ENCODE results near the gene LAMP2.

DNA sequence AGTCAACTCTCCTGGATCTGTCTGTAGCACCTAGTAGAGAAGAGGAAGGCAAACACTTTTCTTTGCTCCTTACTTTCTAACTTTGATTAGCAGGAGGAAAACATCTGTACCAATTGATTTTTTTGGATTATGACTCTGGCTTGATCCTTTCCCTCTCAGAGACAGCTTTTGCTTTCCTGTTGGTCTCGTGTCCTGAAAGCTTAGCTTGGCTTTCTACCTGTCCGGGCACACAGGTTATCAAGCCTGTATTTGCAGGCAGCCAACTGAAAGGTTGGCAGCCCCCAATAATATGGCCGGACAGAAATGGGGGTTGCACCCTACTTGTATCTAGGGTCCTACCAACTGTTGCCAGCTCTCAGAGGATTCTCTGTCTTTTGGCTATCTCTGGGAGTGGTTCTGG is 43.1 kb upstream of the LAMP2 start:
- TF ChIP-seq, protein P1, sequence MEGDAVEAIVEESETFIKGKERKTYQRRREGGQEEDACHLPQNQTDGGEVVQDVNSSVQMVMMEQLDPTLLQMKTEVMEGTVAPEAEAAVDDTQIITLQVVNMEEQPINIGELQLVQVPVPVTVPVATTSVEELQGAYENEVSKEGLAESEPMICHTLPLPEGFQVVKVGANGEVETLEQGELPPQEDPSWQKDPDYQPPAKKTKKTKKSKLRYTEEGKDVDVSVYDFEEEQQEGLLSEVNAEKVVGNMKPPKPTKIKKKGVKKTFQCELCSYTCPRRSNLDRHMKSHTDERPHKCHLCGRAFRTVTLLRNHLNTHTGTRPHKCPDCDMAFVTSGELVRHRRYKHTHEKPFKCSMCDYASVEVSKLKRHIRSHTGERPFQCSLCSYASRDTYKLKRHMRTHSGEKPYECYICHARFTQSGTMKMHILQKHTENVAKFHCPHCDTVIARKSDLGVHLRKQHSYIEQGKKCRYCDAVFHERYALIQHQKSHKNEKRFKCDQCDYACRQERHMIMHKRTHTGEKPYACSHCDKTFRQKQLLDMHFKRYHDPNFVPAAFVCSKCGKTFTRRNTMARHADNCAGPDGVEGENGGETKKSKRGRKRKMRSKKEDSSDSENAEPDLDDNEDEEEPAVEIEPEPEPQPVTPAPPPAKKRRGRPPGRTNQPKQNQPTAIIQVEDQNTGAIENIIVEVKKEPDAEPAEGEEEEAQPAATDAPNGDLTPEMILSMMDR (IDR thresholded peaks at IDR 0.05) = no peak
- TF ChIP-seq POLR2A (IDR thresholded peaks at IDR 0.05) = no peak

Measured in right lobe of liver (tissue), 4 donors.